ENCODE measurements around the gene P3H2.

- TF ChIP-seq CTCF (IDR thresholded peaks at IDR 0.05 in 2 of 3, conservative IDR thresholded peaks at IDR 0.05 in 1 of 3; ENCODE audit: borderline replicate concordance in 1 of 3, insufficient read depth in 1 of 3, low read depth in 2 of 3, low read length in 2 of 3) = no peak
- TF ChIP-seq CBX3 (IDR thresholded peaks at IDR 0.05; ENCODE audit: low read depth) = no peak
Observed at GRCh38 chr3:190150681-190151080, 30.0 kb upstream of the P3H2 start.

Measured in HCT116 (cell line).